SK-N-SH treated with all-trans-retinoic acid at 6 μM for 48 hours (cell line): ENCODE data around the gene LYRM9.

ENCODE experiments used
- ATAC-seq: fragments of 200-7000 bp; cut with Tn5 transposase; 3 replicates; pipeline ENCODE4 v1.9.1; 2020; ENCODE audit warnings: mild to moderate bottlenecking, moderate library complexity
- ARNTL ChIP-seq: fragments of 450-650 bp; formaldehyde crosslinking; IDR thresholded peaks from 2 replicates; pipeline ENCODE4 v1.5.0; 2020; ENCODE audit warnings: low read depth, mild to moderate bottlenecking, moderate library complexity, borderline replicate concordance
- BACH2 ChIP-seq: fragments of 250-450 bp; sonication (Bioruptor Pico); IDR thresholded peaks from 2 replicates; pipeline ENCODE4 v1.9.0; 2021; ENCODE audit warnings: mild to moderate bottlenecking, borderline replicate concordance
- CREB5 ChIP-seq: fragments of 250-450 bp; sonication (Bioruptor Pico); IDR thresholded peaks from 2 replicates; pipeline ENCODE4 v1.5.1; 2020; ENCODE audit warnings: low read depth, mild to moderate bottlenecking, moderate library complexity
- CSDC2 ChIP-seq: fragments of 250-450 bp; sonication (Bioruptor Pico); IDR thresholded peaks from 2 replicates; pipeline ENCODE4 v1.5.0; 2020; ENCODE audit warnings: mild to moderate bottlenecking, moderate library complexity
- CSRNP3 ChIP-seq: fragments of 250-450 bp; sonication (Bioruptor Pico); IDR thresholded peaks from 2 replicates; pipeline ENCODE4 v1.5.1; 2021; ENCODE audit warnings: mild to moderate bottlenecking, moderate library complexity
- ESRRG ChIP-seq: fragments of 250-450 bp; sonication (Bioruptor Pico); IDR thresholded peaks from 2 replicates; pipeline ENCODE4 v1.6.1; 2021; ENCODE audit warnings: mild to moderate bottlenecking
- GLIS3 ChIP-seq: fragments of 250-450 bp; sonication (Bioruptor Pico); IDR thresholded peaks from 2 replicates; pipeline ENCODE4 v1.5.0; 2020; ENCODE audit warnings: mild to moderate bottlenecking, moderate library complexity
- ISL1 ChIP-seq: fragments of 250-450 bp; sonication (Bioruptor Pico); IDR thresholded peaks from 2 replicates; pipeline ENCODE4 v2.1.2; 2022; ENCODE audit warnings: mild to moderate bottlenecking, moderate library complexity
- PATZ1 ChIP-seq: fragments of 250-450 bp; sonication (Bioruptor Pico); IDR thresholded peaks from 2 replicates; pipeline ENCODE4 v1.8.0; 2020; ENCODE audit warnings: mild to moderate bottlenecking, moderate library complexity, borderline replicate concordance
- POU6F1 ChIP-seq: fragments of 250-450 bp; sonication (Bioruptor Pico); IDR thresholded peaks from 2 replicates; pipeline ENCODE4 v1.8.0; 2021; ENCODE audit warnings: low read depth, mild to moderate bottlenecking, moderate library complexity, borderline replicate concordance
- PPARA ChIP-seq: fragments of 250-450 bp; sonication (Bioruptor Pico); IDR thresholded peaks from 2 replicates; pipeline ENCODE4 v1.5.0; 2020; ENCODE audit warnings: mild to moderate bottlenecking, borderline replicate concordance
- RARB ChIP-seq: fragments of 250-450 bp; sonication (Bioruptor Pico); IDR thresholded peaks from 2 replicates; pipeline ENCODE4 v1.8.0; 2021; ENCODE audit warnings: mild to moderate bottlenecking, moderate library complexity
- SNAI2 ChIP-seq: fragments of 250-450 bp; sonication (Bioruptor Pico); IDR thresholded peaks from 2 replicates; pipeline ENCODE4 v1.5.0; 2020; ENCODE audit warnings: mild to moderate bottlenecking, moderate library complexity
- TSHZ2 ChIP-seq: fragments of 250-450 bp; sonication (Bioruptor Pico); IDR thresholded peaks from 2 replicates; pipeline ENCODE4 v1.5.0; 2020; ENCODE audit warnings: mild to moderate bottlenecking, moderate library complexity
- ZC3H10 ChIP-seq: fragments of 250-450 bp; sonication (Bioruptor Pico); IDR thresholded peaks from 2 replicates; pipeline ENCODE4 v1.5.1; 2021; ENCODE audit warnings: mild to moderate bottlenecking, moderate library complexity
- ZFP3 ChIP-seq: fragments of 250-450 bp; sonication (Bioruptor Pico); IDR thresholded peaks from 2 replicates; pipeline ENCODE4 v1.5.0; 2020; ENCODE audit warnings: mild to moderate bottlenecking, moderate library complexity
- ZFP30 ChIP-seq: fragments of 450-650 bp; formaldehyde crosslinking; IDR thresholded peaks from 2 replicates; pipeline ENCODE4 v1.5.0; 2022; ENCODE audit warnings: mild to moderate bottlenecking, moderate library complexity
- ZNF70 ChIP-seq: fragments of 450-650 bp; formaldehyde crosslinking; IDR thresholded peaks from 2 replicates; pipeline ENCODE4 v1.5.0; 2020; ENCODE audit warnings: mild to moderate bottlenecking, moderate library complexity
- ZNF8 ChIP-seq: fragments of 450-650 bp; formaldehyde crosslinking; IDR thresholded peaks from 2 replicates; pipeline ENCODE4 v1.5.0; 2020; ENCODE audit warnings: mild to moderate bottlenecking, moderate library complexity

LYRM9 gene

GRCh38 chr17:27846042-27846655, 47.0 kb downstream of the LYRM9 start:
- ATAC-seq: no peak
- no peak for TF ChIP-seq CREB5 (CRISPR knock-in tag)
- no peak for TF ChIP-seq ZC3H10 (CRISPR knock-in tag)
- TF ChIP-seq CSRNP3 (CRISPR knock-in tag): no peak
- no peak for TF ChIP-seq GLIS3 (CRISPR knock-in tag)
- no peak for TF ChIP-seq TSHZ2 (CRISPR knock-in tag)
- no peak for TF ChIP-seq ZNF8 (CRISPR knock-in tag)
- no peak for TF ChIP-seq PPARA (CRISPR knock-in tag)
- no peak for TF ChIP-seq SNAI2 (CRISPR knock-in tag)
- no peak for TF ChIP-seq BACH2 (CRISPR knock-in tag)
- TF ChIP-seq ZFP3 (CRISPR knock-in tag): no peak
- TF ChIP-seq CSDC2 (CRISPR knock-in tag): no peak
- TF ChIP-seq ZFP30 (CRISPR knock-in tag): no peak
- no peak for TF ChIP-seq ZNF70 (CRISPR knock-in tag)
- no peak for TF ChIP-seq RARB (CRISPR knock-in tag)
- no peak for TF ChIP-seq POU6F1 (CRISPR knock-in tag)
- no peak for TF ChIP-seq PATZ1 (CRISPR knock-in tag)
- TF ChIP-seq ESRRG (CRISPR knock-in tag): no peak
- no peak for TF ChIP-seq ARNTL (CRISPR knock-in tag)

- ATAC-seq: no peak
- no peak for TF ChIP-seq ISL1 (CRISPR knock-in tag)
- no peak for TF ChIP-seq CSRNP3 (CRISPR knock-in tag)
- TF ChIP-seq PATZ1 (CRISPR knock-in tag): no peak
- TF ChIP-seq ARNTL (CRISPR knock-in tag): no peak
- no peak for TF ChIP-seq POU6F1 (CRISPR knock-in tag)
- no peak for TF ChIP-seq GLIS3 (CRISPR knock-in tag)
- no peak for TF ChIP-seq ESRRG (CRISPR knock-in tag)
- no peak for TF ChIP-seq TSHZ2 (CRISPR knock-in tag)
- no peak for TF ChIP-seq SNAI2 (CRISPR knock-in tag)
- TF ChIP-seq BACH2 (CRISPR knock-in tag): no peak
Observed at GRCh38 chr17:27845264-27846041, 47.7 kb downstream of the LYRM9 start.
